T follicular helper cell (primary cell): ENCODE measurements around the gene NDUFC2.
"Not testable (repeated sequence)": the region's sequence is repeated elsewhere in the genome, so short reads cannot be mapped to it uniquely, and the experiment has no call there.

Source experiments
- DNase-seq: peaks from one replicate; pipeline ENCODE4 v3.0.0-alpha.2; 2020; ENCODE audit warnings: low read depth

Gene NDUFC2

DNA sequence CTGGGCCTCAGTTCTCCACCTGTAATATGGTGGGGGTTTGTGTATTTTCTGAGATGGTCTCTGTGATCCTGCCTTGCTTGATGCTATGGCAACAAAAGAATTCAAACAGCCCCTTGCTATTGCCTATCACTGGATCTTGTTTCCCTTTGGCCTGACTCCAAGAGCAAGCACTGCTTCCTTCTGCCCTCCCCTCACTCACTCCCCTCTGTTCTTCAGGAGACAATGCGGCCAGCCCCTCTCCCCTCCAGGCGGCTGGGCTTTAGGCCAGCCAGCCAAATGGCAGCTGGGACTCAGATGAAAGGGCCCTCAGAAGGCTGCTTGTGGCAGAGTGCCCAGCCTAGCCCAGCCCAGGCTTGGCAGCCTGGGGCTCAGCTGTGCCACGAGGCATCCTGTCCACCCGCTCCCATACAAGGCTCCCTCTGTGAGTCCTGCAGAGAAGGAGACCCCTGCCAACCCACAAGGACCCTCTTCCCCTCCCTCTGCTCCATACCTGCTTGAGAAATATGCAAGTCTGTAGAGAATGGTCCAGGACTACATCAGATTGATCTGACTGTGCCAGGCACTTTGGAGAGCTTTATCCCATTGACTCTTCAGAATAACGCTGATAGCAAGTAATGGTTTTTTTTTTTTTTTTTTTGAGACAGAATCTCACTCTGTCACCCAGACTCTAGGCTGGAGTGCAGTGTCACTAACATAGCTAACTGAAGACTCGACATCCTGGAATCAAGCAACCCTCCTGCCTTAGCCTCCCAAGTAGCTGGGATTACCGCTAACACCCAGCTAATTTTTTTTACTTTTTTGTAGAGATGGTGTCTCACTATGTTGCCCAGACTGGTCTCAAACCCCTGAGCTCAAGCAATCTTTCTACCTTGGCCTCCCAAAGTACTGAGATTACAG is 49.0 kb downstream of the NDUFC2 start:
- no peak for DNase-seq

DNA sequence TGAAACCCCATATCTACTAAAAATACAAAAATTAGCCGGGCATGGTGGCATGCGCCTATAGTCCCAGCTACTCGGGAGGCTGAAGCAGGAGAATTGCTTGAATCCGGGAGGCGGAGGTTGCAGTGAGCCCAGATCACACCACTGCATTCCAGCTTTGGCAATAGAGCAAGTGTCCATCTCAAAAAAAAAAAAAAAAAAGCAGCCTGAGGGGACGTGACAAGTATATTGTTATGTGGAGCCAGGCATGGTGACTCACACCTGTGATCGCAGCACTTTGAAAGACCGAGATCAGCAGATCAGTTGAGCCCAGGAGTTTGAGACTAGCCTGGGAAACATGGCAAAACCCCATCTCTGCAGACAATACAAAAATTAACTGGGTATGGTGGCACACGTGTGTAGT is 51.2 kb downstream of the NDUFC2 start:
- not testable (repeated sequence) for DNase-seq

DNA sequence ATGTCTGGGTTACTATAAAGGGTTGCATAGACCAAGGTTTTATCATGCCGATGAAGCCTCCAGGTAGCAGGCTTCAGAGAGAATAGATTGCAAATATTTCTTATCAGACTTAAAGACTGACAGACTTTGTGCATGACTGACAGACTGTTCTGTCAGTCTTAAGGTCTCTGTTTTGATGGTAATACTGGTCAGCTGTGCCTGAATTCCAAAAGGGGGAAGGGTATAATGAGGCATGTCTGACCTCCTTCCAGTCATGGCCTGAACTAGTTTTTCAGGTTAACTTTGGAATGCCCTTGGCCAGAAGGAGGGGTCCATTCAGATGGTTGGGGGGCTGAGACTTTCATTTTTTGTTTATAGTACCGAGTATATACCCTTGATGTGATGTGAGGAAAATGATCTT is 51.9 kb downstream of the NDUFC2 start:
- DNase-seq = no peak

DNA sequence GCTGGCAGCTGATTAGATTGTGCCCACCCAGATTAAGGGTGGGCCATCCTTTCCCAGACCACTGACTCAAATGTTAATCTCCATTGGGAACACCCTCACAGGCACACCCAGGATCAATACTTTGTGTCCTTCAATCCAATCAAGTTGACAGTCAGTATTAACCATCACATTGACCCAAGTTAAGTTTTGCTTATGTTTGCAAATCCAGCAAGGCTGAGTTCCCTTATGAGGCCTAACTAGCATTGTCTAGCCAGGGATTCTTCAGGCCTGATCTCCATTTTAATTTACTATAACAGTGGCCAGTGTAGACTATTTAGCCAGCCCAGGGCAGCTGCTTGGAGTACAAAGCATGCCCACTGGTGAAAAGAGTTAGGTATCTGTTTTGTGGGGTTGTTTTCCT is 54.3 kb downstream of the NDUFC2 start:
- DNase-seq = no peak

DNA sequence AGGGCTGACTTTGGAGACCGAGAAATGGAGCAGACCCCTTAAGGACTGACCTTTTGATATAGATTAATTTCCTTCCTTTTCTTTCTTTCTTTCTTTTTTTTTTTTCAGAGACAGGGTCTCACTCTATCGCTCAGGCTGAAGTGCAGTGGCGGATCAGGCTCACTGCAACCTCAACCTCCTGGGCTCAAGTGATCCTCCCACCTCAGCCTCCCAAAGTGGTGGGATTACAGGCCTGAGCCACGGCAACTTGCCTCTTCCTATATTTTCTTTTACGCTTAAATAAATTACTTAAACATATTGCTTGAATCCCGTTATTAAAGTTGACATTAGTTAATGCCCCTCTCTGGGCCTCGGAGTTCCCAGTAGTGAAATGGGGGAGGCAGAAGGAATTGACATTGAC is 56.2 kb downstream of the NDUFC2 start:
- no peak for DNase-seq

DNA sequence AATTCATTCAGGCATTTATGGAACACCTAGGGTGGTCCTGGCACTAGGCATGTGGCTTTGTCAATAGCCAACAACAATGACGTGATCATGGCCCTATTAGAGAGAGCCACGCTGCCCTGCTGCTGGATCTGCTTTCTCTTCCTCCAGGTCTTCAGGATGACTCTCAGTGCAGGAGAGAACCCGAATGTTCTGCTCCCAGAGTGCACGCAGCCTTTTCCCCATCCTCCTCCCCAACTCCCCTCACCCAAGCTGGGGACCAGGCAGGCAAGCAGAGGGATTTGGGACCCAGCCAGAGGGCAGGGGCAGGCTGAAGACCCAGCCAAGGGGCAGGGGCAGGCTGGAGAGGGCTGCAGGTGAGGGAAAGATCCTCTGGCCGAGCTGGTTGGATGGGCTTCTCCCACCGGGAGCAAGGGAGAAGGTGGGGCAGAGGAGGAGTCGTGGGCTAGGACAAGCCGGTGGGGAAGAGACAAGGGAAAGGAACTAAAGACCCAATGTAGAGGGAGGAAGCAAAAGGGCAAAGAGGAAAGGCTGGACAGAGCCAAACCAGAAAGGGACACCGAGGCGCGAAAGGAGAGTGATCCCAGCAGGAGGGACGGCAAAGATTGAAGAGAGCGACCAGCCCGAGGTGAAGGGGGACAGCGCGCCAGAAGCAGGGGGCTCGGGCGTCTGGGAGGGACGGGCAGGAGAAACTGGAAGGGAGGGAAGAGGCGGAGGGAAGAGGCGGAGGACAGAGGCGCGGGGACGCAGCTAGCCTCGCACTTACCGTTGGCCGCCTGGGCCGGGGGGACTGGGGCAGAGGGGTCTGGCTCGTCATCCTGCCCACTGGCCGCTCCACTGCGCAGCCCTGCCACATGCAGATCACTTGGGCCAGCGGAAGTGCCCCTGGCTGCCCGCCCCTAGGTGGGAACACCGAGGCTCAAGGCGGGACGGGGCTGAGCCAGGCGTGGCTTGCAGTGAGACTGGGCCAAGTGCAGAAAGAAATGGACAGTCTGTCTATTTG is 57.0 kb downstream of the NDUFC2 start, which contains the start of gene KCTD14:
Gene KCTD14 (minus strand): TSS at position 880 of the 1,000 bp plus-strand sequence. CDS start 27 bp downstream, at position 853.
- DNase-seq = no peak

DNA sequence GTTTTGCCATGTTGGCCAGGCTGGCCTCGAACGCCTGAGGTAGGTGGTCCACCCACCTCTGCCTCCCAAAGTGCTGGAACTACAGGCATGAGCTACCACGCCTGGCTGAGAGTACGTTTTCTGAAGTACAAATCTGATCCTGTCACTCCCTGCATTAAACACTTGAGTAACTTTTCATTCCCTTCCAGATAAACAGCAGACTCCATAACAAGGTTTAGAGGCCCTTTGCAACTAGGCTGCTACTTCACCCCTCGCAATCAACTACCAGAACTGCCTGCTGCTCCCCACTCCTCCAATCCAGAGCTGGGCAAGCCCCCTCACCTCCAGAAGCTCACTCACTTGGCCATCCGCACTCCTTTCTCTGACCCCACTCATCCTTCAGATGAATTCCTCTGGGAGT is 58.1 kb downstream of the NDUFC2 start:
- DNase-seq = no peak

DNA sequence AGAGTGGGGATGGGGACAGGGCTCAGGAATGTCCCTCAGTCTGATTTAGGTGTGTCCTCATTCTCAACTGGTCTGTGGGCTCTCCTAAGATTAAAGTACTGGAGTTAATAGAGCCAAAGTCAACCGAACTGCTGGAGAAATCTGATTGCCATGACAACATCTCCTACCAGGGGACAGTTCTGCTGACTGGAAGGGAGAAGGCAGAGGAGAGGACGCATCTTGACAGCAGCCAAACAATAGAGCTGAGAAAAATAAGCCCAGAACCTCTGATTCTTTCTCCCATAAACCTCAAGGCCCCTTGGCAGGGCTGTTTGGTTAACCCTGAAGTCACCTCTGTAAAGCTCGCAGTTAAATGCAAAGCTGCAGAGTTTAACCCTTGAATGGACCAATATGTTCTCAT is 59.4 kb downstream of the NDUFC2 start:
- no peak for DNase-seq

DNA sequence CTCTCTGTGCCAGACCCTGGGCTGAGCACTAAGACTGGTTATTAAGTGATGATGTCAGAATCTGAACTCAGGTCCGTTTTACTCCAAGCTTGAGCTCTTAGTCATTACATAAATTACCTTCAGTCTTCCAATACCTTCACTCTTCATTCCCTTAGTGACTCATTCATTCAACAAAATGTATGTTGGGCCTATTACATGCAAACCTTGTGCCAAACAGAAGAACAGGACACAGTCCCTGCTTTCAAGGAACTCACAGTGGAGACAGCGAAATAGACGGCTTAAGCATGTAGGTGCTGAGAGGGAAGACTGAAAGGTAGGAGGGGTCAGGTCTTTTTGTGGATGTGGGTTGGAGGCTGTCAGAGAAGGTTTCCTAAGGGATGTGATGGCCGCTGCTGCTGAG is 59.9 kb downstream of the NDUFC2 start:
- DNase-seq = no peak
